Right atrium auricular region (tissue), 2 donors: ENCODE results near the gene LIM2. TPM values are rescaled to one million over a fixed set of nuclear protein-coding genes. Genes with fewer than 3 reads are reported as not detected.

Source experiments
- DNase-seq: peaks from one replicate; pipeline ENCODE4 v3.0.0-alpha.2; 2019; ENCODE audit warnings: low spot score
- H3K27ac ChIP-seq, 2 donors: fragments of 200-600 bp; sonication (generic); 1 replicate in 1 of 2; 2 replicates in 1 of 2; pipeline ENCODE4 v1.5.1; 2016 to 2019
- H3K27me3 ChIP-seq, 2 donors: fragments of 200-600 bp; sonication (generic); one replicate each; pipeline versions ENCODE4 v1.5.1 to v1.6.0; 2017 to 2019
- H3K36me3 ChIP-seq: fragments of 200-600 bp; sonication (generic); one replicate; pipeline ENCODE4 v1.5.1; 2016
- H3K4me1 ChIP-seq, 2 donors: fragments of 200-600 bp; sonication (generic); one replicate each; pipeline versions ENCODE4 v1.5.1 to v1.6.0; 2017 to 2019
- H3K4me3 ChIP-seq, 2 donors: fragments of 200-600 bp; sonication (generic); 1 replicate in 1 of 2; 2 replicates in 1 of 2; pipeline ENCODE4 v1.5.1; 2017 to 2019; ENCODE audit warnings: mild to moderate bottlenecking in 1 of 2, moderate library complexity in 1 of 2
- H3K9me3 ChIP-seq, 2 donors: fragments of 200-600 bp; sonication (generic); one replicate each; pipeline ENCODE4 v1.5.1; 2019
- total RNA-seq, 2 donors: library from RNA; depleted of rRNA; stranded (reverse); fragments of >200 nt; gene quantifications; one replicate each; pipeline ENCODE4 v1.1.0, GENCODE V29; 2016
- TF ChIP-seq, protein P1 (sequence below), 2 donors: fragments of 200-600 bp; sonication (generic); IDR thresholded peaks; one replicate each; pipeline ENCODE4 v1.5.1; 2019; ENCODE audit warnings: antibody characterized with exemption in 2 of 2

LIM2 gene
- total RNA-seq, 2 donors from 2014 or later: not detected

DNA sequence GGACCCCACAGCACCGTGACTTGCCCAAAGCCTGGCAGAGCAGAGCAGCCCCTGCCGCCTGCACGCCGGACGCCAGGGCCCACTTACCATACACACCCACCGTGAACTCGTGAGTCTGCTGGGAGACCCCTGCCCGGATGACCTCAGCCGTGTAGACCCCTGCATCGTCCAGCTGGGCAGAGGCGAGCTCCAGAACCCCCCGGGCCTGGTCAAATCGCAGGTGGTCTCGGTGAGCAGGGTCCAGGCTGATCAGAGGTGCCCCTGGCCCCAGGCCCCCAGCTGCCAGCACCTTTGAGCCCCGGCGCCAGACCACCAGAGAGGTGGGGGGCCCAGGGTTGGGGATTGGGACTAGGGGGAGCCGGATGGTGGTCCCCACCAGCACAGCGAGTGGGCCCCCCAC is 46.7 kb downstream of the LIM2 start:
- TF ChIP-seq, protein P1, sequence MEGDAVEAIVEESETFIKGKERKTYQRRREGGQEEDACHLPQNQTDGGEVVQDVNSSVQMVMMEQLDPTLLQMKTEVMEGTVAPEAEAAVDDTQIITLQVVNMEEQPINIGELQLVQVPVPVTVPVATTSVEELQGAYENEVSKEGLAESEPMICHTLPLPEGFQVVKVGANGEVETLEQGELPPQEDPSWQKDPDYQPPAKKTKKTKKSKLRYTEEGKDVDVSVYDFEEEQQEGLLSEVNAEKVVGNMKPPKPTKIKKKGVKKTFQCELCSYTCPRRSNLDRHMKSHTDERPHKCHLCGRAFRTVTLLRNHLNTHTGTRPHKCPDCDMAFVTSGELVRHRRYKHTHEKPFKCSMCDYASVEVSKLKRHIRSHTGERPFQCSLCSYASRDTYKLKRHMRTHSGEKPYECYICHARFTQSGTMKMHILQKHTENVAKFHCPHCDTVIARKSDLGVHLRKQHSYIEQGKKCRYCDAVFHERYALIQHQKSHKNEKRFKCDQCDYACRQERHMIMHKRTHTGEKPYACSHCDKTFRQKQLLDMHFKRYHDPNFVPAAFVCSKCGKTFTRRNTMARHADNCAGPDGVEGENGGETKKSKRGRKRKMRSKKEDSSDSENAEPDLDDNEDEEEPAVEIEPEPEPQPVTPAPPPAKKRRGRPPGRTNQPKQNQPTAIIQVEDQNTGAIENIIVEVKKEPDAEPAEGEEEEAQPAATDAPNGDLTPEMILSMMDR (IDR thresholded peaks at IDR 0.05): no peak
- H3K36me3 ChIP-seq: no peaks in the 10 kb centered on the region
- H3K27me3 ChIP-seq: no peaks in the 10 kb centered on the region
- no peaks in the 10 kb centered on the region for H3K9me3 ChIP-seq
- DNase-seq: no peak
- peaks cover 0 to 21% of the 10 kb centered on the region in 2 donors for H3K4me1 ChIP-seq
- no peak overlapping the region for H3K4me3 ChIP-seq
- H3K27ac ChIP-seq: no peak overlapping the region

DNA sequence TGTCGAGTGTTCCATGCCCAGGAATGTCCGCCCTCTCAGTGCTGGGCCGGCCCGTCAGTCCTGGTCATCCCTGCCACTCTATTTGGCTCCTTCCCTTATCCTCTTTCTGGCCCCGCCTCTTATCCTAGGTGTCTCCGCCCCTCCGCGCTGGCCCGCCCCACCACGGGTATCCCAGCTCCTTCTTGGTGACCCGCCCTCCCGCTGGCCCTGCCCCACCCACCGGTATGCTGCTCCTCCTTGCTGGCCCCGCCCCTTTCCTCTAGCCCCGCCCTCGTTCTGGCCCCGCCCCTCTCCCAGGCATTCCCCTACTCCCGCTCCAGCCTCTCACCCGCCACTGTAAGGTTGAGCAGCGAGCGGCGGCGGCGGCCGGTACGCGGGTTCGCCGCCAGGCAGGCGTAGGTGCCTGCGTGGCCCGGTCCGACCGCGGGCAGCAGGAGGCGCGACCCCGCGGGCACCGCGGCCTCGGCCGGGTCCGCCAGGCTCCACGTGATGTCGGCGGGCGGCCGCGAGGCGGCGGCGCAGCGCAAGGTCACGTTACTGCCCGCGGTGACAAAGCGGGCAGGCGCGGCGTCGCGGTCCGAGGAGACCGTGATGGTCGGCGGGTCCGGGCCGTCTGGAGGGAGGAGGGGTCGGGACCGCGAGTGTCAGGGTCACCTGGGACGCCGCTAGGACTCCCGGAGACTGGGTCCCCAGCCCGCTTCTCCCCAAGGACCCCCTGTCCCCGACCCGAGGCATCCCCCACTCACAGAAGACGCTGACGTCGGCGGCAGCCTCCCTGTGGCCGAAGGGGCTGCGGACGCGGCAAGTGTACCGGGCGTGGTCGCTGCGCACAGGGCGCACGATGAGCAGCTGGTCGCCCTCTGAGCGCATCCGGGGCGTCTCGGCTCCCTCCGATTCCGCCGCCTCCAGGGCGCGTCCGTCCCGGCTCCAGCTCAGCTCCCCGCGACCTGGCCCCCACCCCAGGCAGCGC is 47.8 kb downstream of the LIM2 start:
- no peaks in the 10 kb centered on the region for H3K36me3 ChIP-seq
- peak; percentile 99 for DNase-seq
- H3K27me3 ChIP-seq: no peaks in the 10 kb centered on the region
- H3K4me1 ChIP-seq: peaks cover 0 to 21% of the 10 kb centered on the region in 2 donors
- H3K9me3 ChIP-seq: no peaks in the 10 kb centered on the region
- TF ChIP-seq, protein P1 (IDR thresholded peaks at IDR 0.05): peak in 1 of 2 donors; percentile 40
- H3K4me3 ChIP-seq: peak overlapping the region; percentile 46 to 66
- peak overlapping the region; percentile 74 to 75 for H3K27ac ChIP-seq

DNA sequence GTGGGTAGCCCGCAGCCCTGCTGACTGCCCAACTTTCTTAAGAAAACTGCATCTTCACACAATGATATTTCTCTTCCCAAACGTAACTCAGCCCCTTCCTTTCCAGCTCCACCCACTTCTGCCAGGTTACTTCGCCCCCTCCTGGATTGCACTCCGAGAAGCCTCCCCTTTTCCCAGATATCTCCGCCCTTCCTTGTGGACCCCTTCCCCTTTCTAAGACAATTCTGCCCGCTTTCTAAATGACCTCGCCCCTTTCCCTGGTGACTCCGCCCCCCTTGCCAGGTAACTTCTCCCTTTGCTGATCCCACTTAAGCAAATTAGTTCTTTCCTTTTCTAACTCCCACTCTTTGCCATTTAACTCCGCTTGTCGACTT is 48.5 kb downstream of the LIM2 start:
- no peaks in the 10 kb centered on the region for H3K36me3 ChIP-seq
- no peaks in the 10 kb centered on the region for H3K27me3 ChIP-seq
- peak overlapping the region; percentile 46 to 66 for H3K4me3 ChIP-seq
- H3K27ac ChIP-seq: peak overlapping the region; percentile 46 to 74
- TF ChIP-seq, protein P1 (IDR thresholded peaks at IDR 0.05): no peak
- DNase-seq: no peak
- no peaks in the 10 kb centered on the region for H3K9me3 ChIP-seq
- peaks cover 0 to 21% of the 10 kb centered on the region in 2 donors for H3K4me1 ChIP-seq

DNA sequence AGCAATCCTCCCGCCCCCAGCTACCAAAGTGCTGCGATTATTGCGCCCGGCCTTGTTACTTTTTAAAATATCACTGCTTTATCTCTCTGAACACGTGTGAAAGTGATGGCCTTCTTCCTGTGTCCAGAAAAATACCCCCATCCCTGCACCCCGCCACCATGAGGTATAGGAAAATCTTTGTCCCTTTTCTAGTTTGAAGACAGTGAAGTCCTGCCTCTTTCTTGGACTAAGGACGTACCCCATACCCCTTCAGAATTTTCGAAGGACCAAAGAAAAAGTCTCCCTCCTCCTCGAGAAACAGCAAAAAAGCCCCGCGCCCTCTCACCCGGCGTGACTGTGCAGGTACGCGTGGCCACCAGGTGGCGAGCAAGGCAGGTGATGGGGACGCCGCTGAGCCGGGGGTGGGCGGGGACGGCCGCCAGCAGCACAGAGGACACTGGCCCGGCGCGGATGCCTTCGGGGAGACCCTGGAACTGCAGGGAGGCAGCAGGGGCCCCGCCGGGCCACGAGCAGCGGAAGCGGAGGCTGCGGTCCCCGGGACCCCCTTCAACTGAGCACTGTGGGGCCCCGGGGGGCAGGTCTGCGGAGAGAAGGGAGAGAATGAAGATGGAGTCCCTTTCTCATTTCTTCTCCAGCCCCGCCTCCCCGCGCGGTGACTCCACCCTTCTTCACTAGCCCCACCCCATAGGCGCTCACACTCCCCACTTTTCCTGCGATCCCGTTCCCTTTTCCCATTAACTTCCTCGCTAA is 49.0 kb downstream of the LIM2 start:
- no peaks in the 10 kb centered on the region for H3K36me3 ChIP-seq

DNA sequence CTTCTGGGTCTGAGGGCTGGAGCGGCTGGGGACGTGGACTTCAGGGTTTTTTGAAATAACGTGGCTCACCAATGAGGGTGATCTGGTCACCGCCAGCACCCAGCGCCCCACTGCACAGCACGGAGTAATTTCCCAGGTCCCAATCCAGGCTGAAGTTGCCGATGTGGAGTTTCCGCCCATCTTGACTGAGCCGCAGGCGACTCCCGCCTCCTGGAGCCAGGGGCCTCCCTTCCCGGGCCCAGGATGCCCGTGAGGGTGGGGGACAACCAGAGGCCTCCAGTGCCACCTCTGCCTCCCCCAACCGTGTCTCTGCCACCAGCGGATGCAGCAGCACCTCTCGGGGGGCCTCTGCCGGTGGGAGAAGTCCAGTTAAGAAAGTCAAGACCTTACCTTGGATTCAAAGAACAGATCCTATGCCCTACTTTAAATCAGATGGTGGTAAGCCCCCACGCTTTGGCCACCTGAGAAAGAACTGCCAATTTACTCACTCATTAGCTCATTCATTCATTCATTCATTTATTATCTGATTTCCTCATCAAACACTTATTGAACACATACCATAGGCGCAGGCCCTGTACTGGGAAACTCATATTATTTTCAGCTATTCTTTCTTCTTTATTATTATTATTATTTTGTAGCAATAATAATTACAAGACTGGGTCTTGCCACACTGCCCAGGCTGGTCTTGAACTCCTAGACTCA is 49.8 kb downstream of the LIM2 start:
- Histone ChIP-seq H3K4me1 (peaks cover 0 to 21% of the 10 kb centered on the region in 2 donors), H3K4me3 (no peak overlapping the region), H3K27me3 (no peaks in the 10 kb centered on the region), H3K9me3 (no peaks in the 10 kb centered on the region), H3K27ac (no peak overlapping the region), H3K36me3 (no peaks in the 10 kb centered on the region)
- DNase-seq: no peak
- TF ChIP-seq, protein P1 (IDR thresholded peaks at IDR 0.05): no peak

More for the DNA sequence above, 49.0 kb downstream of the LIM2 start:
- Histone ChIP-seq H3K4me1 (peaks cover 0 to 21% of the 10 kb centered on the region in 2 donors), H3K9me3 (no peaks in the 10 kb centered on the region), H3K27ac (peak overlapping the region; percentile 46 to 74), H3K27me3 (no peaks in the 10 kb centered on the region), H3K4me3 (peak overlapping the region; percentile 46 to 66)
- TF ChIP-seq, protein P1 (IDR thresholded peaks at IDR 0.05): peak; percentile 86 to 91
- peak; percentile 88 for DNase-seq
